Bronchial epithelial cell (primary cell): ENCODE measurements around the gene ATP2A1. TPM values are rescaled to one million over a fixed set of nuclear protein-coding genes. Genes with fewer than 3 reads are reported as not detected.

ENCODE experiments used
- DNase-seq: peaks from one replicate; pipeline ENCODE4 v3.0.0-alpha.2; 2010; ENCODE audit warnings: low read depth
- FAIRE-seq: peaks from 2 replicates; lab custom pipeline; 2011; peaks lifted over from hg19 to GRCh38; lab: Jason Lieb, UNC
- H3K27me3 ChIP-seq: 2 replicates; pipeline ENCODE4 v1.5.1; 2011; ENCODE audit warnings: low read length; ENCODE audit not compliant: control insufficient read depth, insufficient read depth
- H3K36me3 ChIP-seq: 2 replicates; pipeline ENCODE4 v1.5.1; 2011; ENCODE audit warnings: low read length; ENCODE audit not compliant: control insufficient read depth, insufficient read depth
- H3K4me3 ChIP-seq: 2 replicates; pipeline ENCODE4 v1.5.1; 2011; ENCODE audit warnings: mild to moderate bottlenecking, low read depth, low read length, control low read depth
- CTCF ChIP-seq: IDR thresholded peaks from 2 replicates; pipeline ENCODE4 v1.5.1; 2011; ENCODE audit warnings: mild to moderate bottlenecking, moderate library complexity, low read length, control low read depth, inconsistent platforms; ENCODE audit not compliant: insufficient read depth, severe bottlenecking
- total RNA-seq: library from RNA; depleted of rRNA; stranded (reverse); fragments of >200 nt; gene quantifications from 2 replicates; pipeline ENCODE4 v1.2.1, GENCODE V29; 2014

ATP2A1 gene
- total RNA-seq, 1 donor from 2014 or later = under 0.01 TPM

- no peak for TF ChIP-seq CTCF
- FAIRE-seq = no peak
- Histone ChIP-seq H3K36me3 (peaks cover 23% of the 10 kb centered on the region), H3K27me3 (no peaks in the 10 kb centered on the region), H3K4me3 (no peak overlapping the region)
- no peak for DNase-seq
These were observed 5.3 kb upstream of the ATP2A1 start for GRCh38 chr16:28872952-28873351.

- Histone ChIP-seq H3K27me3 (no peaks in the 10 kb centered on the region), H3K36me3 (peaks cover 23% of the 10 kb centered on the region), H3K4me3 (no peak overlapping the region)
- DNase-seq (no peak), FAIRE-seq (no peak)
- peak; percentile 80 for TF ChIP-seq CTCF
These were observed 4.6 kb upstream of the ATP2A1 start for GRCh38 chr16:28873543-28874201.

- no peak for FAIRE-seq
- no peak for TF ChIP-seq CTCF
- DNase-seq = no peak
- Histone ChIP-seq H3K27me3 (no peaks in the 10 kb centered on the region), H3K36me3 (peaks cover 19% of the 10 kb centered on the region), H3K4me3 (no peak overlapping the region)
These were observed 3.9 kb upstream of the ATP2A1 start for GRCh38 chr16:28874406-28874805.

- no peak overlapping the region for H3K4me3 ChIP-seq
- no peak for TF ChIP-seq CTCF
- DNase-seq = no peak
- no peaks in the 10 kb centered on the region for H3K27me3 ChIP-seq
- peaks cover 12% of the 10 kb centered on the region for H3K36me3 ChIP-seq
- no peak for FAIRE-seq
These were observed 2.9 kb upstream of the ATP2A1 start for GRCh38 chr16:28875134-28876018.

- peaks cover 8% of the 10 kb centered on the region for H3K36me3 ChIP-seq
- H3K4me3 ChIP-seq = no peak overlapping the region
- H3K27me3 ChIP-seq = peaks cover 2% of the 10 kb centered on the region
- DNase-seq = no peak
- FAIRE-seq = no peak
- TF ChIP-seq CTCF = no peak
These were observed 2.1 kb upstream of the ATP2A1 start for GRCh38 chr16:28876019-28876659.
